Measurements from ENCODE around the gene CCDC88B.
"Not testable (repeated sequence)": the region's sequence is repeated elsewhere in the genome, so short reads cannot be mapped to it uniquely, and the experiment has no call there.

Gene CCDC88B

GRCh38 chr11:64323984-64324383 lies 16.0 kb upstream of the CCDC88B start:
- DNase-seq = not testable (repeated sequence)

GRCh38 chr11:64324692-64325469 lies 15.1 kb upstream of the CCDC88B start:
- no peak for DNase-seq

GRCh38 chr11:64327375-64327774 lies 12.6 kb upstream of the CCDC88B start:
- no peak for DNase-seq

DNA sequence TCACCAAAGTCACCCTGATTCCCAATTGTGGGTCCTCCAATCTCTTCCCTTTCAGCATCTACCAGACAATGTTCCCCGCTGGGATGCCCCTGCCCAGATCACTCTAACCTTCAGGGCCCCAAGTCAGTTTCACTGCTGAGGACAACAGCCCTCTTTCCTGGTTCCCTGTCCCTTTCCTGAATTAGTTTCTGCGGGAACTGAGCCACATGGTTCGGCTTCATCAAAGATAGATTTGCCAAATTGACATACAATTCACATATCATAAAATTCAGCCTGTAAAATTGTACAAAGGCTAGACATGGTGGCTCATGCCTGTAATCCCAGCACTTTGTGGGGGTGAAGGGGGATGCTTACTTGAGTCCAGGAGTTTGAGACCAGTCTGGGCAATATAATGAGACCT lies 12.0 kb upstream of the CCDC88B start:
- DNase-seq = no peak

DNA sequence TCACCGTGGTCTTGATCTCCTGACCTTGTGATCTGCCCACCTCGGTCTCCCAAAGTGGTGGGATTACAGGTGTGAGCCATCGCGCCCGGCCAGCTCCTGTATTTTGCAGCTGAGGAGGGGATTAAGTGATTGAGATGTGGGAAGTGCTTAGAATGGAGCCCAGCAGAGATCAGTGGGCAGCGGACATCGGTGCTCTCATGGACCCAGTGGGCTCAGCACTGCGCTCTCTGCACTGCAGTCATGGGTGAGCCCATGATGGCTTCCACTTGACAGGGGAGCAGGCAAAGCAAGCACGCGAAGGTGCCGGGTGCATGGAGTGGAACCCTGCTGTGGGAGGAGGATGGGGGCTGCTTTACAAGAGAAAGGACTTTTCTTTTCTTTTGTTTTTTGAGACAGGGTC lies 9.1 kb upstream of the CCDC88B start:
- no peak for DNase-seq

DNA sequence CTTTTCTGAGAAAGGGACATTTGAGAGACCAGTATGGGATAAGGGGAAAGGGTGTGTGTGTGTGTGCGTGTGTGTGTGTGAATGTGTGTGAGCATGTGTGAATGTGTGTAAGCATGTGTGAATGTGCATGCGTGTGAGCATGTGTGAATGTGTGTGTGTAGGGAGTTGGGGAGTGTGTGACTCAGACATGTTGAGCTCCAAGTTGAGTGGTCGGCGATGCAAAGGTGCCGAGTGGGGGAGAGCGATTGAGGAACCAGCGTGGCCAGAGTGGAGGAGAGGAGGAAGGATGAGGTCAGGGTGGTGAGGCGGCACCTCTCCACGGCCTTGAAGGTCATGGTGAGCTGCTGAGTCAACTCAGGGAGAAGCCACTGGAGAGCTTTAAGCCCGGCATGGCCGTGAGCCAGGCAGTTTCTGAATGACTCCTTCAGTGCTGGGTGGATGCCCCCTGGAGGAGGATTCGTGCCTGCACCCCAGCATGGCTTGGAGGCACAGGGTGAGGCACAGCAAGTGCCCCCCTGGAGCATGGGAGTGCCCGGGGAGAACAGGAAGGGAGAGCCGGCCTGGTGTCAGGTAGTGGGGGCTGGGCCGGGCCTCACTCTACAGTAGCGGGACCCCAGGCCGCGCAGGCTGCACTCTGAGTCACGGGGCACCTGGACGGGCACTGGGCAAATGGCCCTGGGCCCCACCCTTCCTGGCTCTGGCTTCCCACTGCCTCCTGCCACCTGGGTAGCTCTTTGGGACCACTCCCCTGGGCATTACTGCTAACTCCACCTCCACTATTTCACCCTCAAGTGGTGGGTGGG lies 8.2 kb upstream of the CCDC88B start:
- peak; percentile 88 for DNase-seq

DNA sequence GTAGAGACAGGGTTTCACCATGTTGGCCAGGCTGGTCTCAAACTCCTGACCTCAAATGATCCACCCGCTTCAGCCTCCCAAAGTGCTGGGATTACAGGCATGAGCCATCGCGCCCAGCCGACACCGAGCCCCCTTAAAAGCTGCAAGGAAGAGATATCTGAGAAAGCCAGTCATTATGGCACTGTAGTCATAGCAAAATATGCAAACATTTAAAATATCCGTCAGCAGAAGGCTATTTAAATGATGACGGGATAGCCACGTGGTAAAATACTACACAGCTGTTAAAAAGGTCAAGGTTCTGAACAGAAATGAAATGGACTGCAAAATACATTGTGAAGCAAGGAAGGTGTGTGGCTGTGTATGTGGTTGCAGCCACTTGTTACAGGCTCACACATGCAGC lies 6.4 kb upstream of the CCDC88B start:
- no peak for DNase-seq

GRCh38 chr11:64334764-64335735 lies 5.0 kb upstream of the CCDC88B start:
- no peak for DNase-seq

DNA sequence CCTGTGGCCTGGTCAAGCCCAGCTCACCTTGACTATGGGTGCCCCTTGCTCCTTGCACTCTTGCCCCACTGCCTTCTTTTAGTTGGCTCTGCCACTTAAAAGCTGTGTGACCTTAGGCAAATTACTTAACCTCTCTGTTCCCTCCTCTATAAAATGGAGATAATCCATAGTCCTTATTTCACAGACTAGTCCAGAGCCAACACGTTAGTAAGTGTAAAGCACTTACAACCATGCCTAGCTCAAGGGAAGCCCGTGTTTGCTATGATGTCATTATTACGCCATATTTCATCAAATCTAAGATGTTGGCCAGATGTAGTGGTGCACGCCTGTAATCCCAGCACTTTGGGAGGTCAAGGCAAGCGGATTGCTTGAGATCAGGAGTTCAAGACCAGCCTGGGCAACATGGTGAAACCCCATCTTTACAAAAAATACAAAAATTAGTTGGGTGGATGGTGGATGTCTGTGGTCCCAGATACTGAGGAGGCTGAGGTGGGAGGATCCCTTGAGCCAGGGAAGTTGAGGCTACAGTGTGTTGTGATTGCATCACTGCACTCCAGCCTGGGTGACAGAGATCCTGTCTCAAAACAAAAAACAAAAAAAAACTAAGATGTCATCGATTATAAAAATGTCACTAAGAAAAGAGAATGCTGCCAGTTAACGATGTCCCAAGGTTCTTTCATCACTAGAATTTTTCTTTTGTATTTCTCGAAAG lies 2.3 kb upstream of the CCDC88B start:
- no peak for DNase-seq

DNA sequence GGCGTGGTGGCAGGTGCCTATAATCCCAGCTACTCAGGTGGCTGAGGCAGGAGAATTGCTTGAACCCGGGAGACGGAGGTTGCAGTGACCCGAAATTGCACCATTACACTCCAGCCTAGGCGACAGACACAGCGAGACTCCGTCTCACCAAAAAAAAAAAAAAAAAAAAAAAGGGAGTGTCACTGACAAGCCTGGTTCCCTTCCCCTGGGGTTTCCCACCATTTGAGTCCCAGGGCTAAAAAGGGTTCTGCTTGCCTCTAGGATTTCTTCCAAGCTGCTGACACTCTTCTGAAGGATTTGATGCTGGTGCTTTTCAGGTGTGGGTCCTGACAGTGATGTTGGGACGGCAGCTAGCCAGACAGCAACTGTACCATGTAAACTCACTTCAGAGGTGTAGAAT lies 1.3 kb upstream of the CCDC88B start:
- no peak for DNase-seq

DNA sequence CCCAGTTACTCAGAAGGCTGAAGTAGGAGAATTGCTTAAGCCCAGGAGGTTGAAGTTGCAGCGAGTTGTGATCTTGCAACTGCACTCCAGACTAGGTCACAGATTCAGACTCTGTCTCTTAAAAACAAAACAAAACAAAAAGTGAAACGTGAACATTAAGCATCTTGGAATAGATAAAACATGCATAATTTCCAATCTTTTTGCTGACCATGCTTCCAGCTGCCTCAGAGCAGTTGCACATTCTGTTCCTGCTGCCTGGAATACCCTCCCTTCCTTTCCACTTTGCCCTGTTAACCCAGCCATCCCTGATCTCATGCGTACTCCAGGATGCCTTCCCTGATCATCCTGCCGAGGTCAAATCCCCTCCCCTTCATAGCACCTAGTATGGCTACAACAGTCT lies 718 bp upstream of the CCDC88B start:
- no peak for DNase-seq

- peak; percentile 92 for DNase-seq
These were observed 799 bp downstream of the CCDC88B start for GRCh38 chr11:64340671-64341335.

GRCh38 chr11:64341429-64341828 lies 1.4 kb downstream of the CCDC88B start:
- DNase-seq = no peak

DNA sequence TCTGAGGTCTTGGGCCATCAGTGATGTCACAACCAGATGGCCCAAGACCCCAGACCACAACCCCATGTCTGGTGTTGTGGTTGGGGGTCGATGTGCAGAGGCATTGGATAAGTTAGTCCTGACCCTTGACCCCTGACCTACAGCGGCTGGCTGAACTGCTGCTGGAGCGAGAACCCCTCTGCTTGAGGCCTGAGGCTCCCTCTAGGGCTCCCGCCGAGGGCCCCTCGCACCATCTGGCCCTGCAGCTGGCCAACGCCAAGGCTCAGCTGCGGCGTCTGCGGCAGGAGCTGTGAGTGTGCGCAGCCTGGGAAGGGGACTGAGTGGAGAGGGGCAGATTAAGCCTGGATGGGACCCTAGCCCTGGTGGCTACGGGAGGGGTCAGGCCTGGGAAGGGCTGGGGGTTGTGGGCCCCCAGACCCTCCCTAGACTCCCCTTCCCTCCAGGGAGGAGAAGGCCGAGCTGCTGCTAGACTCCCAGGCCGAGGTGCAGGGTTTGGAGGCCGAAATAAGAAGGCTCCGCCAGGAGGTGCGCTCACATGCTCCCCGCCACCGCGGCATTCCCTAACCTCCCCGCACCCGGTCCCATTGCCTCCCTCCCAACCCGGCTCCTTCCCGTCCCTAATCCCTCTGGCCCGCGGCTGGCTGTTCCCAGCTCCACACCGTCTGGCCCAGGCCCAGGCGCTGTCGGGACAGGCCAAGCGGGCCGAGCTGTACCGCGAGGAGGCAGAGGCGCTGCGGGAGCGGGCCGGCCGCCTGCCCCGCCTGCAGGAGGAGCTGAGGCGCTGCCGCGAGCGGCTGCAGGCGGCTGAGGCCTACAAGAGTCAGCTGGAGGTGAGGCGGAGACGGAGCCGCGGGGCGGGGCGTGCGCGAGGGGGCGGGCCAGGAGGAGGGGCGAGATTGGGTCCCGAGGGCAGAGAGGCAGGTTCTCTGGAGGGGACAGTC lies 2.1 kb downstream of the CCDC88B start:
- peak; percentile 95 for DNase-seq

GRCh38 chr11:64342869-64343745 lies 3.1 kb downstream of the CCDC88B start:
- no peak for DNase-seq

DNA sequence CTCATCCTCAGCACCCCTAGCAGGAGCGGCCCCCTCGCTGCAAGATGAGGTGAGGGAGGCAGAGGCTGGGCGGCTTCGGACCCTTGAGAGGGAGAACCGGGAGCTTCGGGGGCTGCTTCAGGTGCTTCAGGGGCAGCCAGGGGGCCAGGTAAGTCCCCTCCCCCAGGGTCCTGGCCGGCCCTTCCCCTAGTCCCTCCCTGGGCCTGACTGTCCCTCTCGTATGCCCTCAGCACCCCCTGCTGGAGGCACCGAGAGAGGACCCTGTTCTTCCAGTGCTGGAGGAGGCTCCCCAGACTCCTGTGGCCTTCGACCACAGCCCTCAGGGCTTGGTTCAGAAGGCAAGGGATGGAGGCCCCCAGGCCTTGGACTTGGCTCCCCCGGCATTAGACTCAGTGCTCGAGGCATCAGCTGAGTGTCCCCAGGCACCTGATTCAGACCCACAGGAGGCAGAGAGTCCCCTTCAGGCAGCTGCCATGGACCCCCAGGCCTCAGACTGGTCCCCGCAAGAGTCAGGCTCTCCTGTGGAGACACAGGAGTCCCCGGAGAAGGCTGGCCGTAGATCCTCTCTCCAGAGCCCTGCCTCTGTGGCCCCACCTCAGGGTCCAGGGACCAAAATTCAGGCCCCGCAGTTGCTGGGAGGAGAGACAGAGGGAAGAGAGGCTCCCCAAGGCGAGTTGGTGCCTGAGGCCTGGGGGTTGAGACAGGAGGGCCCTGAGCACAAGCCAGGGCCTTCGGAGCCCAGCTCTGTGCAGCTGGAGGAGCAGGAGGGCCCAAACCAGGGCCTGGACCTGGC lies 4.0 kb downstream of the CCDC88B start:
- no peak for DNase-seq

DNA sequence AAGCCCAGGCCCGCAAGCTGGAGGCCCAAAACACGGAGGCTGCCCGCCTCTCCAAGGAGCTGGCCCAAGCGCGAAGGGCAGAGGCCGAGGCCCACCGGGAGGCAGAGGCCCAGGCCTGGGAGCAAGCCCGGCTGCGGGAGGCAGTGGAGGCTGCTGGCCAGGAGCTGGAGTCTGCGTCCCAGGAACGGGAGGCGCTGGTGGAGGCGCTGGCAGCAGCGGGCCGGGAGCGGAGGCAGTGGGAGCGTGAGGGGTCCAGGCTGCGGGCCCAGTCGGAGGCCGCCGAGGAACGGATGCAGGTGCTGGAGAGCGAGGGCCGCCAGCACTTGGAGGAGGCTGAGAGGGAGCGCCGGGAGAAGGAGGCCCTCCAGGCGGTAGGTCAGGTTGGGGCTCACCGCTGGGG lies 4.8 kb downstream of the CCDC88B start:
- DNase-seq = no peak

DNA sequence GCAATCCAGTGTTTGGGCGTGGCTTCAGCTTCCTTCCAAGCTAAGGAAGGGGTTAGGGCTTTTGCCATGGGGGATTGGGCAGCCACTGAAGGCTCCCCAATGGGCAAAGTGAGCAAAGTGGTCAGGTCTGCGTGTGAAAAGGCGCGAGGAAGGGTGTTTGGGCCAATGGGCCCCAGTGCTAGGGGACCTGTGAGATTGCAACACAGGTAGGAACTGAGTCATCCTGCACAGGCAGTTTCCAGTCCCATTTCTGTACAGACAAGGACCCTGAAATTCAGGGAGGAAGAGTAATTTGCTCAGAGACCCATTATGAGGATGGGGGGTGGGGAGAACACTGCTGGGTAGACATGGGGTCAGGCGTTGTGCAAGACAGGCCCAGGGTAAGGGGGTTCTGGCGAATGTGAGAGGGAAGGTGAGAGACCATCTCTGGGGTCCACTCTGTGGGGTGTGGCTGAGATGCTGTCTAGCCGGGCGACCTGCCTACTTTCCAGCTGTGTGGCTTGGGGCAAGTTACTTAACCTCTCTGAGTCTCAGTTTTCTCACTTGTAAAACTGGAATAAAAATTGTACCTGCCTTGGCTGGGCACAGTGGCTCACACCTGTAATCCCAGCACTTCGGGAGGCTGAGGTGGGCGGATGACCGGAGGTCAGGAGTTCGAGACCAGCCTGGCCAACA lies 7.3 kb downstream of the CCDC88B start:
- no peak for DNase-seq

Measured in activated effector memory CD4-positive, alpha-beta T cell treated with anti-CD3 and anti-CD28 coated beads, Interleukin-2, amount 50 U/mL, for 16 hours (primary cell).